ENCODE measurements around the gene ZNF181.

ZNF181 gene

DNA sequence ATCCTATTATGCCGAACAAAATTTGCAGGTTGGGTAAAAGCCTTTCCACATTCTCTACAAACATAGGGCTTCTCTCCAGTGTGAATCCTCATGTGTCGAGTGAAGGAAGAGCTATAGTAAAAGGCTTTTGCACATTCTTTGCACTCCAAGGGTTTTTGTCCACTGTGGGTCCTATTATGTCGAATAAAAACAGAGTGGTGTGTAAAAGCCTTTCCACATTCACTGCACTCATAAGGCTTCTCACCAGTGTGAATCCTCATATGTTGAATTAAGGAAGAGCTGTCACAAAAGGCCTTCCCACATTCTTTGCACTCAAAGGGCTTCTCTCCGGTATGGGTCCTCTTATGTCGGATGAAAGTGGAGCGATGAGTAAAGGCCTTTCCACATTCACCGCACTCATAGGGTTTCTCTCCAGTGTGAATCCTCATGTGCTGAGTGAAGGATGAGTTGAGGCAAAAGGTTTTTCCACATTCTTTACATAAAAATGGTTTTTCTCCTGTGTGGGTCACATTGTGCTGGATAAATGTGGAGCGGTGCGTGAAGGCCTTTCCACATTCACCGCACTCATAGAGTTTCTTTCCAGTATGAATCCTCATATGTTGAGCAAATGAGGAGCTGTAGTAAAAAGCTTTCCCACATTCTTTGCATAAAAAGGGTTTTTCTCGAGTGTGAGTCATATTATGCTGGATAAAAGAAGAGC lies 25.3 kb downstream of the ZNF181 start:
- DNase-seq, result no peak

DNA sequence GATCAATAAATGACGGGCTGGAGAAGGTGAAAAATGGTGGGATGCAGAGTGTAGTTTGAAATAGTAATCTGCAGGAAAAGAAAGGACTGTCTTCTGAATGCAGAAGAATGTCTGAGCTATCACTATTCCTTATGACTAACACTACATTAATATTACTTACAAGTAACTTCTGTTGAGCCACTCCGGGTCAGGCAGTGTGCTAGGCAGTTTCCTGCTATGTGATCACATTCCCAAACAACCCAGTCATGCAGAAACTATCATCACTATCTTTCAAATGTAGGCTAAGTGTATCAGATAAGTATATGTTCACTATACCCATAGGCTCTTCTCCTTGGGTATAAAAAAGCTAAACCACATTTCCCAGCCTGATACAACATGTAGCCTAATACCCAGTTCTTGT lies 32.3 kb downstream of the ZNF181 start:
- no peak for DNase-seq

DNA sequence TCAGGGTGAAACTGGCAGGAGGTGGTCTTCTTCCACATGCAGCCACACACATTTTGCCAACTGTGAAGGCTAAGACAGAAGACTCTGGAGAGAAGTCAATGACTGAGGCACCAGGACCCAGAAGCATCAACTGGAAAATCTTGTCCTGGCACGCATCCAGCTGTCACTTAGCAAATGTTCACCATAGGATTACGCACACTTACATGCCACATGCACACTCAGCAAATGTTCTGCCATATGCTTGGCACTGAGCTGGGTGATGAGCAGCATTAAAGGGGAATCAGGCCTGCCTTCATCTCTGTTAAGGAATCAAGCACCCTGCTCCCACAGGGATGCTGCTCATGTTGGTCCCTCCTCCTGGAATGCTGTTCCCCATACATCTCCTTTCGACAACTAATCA lies 33.9 kb downstream of the ZNF181 start:
- DNase-seq, result no peak

GRCh38 chr19:34772697-34773554 lies 38.9 kb downstream of the ZNF181 start, which contains the start of gene ZNF599:
Gene ZNF599, minus strand, starts transcription at chr19:34773215. Its CDS starts 374 bp downstream, at chr19:34772841.
- peak; percentile 78 for DNase-seq

- DNase-seq, result no peak
Measured at GRCh38 chr19:34773555-34773864, 39.5 kb downstream of the ZNF181 start.

- DNase-seq, result no peak
Measured at GRCh38 chr19:34774857-34775256, 40.8 kb downstream of the ZNF181 start.

- no peak for DNase-seq
Measured at GRCh38 chr19:34778342-34778741, 44.3 kb downstream of the ZNF181 start.

DNA sequence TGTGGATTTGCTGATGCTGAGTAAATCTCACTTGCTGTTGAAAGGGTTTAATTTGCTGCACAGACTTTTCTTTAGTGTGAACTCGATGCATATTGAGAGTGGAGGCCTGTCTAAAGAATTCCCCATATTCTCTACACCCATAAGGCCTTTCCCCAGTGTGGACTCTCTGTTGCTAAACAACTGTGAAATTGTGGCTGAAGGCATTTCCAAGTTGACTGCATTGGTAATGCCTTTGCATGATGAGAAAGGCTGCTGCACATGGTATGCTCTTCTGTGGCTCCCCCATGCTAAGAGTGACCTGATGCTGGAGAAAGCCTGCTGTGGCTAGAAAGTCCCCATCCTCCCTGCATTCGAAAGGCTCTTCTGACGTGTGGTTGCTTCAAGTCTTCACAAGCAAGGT lies 45.6 kb downstream of the ZNF181 start:
- DNase-seq, result no peak

GRCh38 chr19:34786236-34786635 lies 52.2 kb downstream of the ZNF181 start:
- DNase-seq, result no peak

DNA sequence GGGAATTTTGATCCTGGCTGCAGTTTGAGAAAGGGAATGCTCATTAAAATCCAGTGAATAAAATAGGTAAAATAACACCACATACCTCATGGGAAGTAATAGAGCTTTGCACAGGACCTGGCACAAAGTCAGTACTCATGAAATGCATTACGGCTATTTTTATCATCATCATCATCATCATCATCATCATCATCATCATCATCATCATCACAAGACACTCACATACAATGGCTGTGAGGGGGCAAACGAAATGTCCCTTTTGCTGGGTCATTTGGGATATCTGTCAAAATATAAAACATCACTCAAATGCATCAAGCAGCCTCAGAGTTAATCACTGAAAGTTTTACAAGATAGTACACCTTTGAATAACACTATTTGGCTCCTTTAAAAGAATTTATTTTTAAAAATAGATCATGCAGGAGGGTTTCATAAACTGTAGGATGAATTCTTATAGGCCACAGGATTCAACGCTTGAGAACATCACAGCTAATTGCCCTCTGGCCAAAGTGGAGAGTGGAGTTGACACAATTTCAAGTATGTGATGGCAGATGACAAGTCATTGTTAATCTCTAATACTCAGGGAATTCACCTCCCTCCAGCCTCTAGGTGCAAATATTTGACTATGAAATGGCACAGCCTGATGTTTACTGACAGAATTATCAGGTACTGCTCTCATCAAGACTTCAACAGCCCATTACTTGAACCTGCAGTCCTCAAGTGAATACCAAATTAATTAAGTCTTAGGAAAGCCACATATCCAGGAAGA lies 53.2 kb downstream of the ZNF181 start:
- no peak for DNase-seq

GRCh38 chr19:34788074-34788473 lies 54.0 kb downstream of the ZNF181 start:
- DNase-seq, result no peak

DNA sequence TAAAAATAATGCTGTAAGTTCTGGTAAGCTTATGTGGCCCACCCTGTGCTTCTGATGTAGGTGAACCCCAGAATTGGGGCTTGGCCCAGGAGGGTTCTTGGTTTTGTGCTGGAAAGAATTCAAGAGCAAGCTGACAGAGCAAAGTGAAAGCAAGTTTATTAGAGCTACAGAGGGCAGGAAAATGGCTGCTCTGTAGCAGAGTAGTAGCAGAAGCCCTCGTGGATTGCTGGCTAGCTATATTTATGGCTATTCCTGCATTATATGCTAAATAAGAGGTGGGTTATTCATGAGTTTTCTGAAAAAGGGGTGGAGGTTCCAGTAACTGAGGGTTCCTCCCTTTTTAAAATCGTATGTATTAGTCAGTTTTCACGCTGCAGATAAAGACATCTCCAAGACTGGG lies 59.5 kb downstream of the ZNF181 start:
- DNase-seq, result no peak

DNA sequence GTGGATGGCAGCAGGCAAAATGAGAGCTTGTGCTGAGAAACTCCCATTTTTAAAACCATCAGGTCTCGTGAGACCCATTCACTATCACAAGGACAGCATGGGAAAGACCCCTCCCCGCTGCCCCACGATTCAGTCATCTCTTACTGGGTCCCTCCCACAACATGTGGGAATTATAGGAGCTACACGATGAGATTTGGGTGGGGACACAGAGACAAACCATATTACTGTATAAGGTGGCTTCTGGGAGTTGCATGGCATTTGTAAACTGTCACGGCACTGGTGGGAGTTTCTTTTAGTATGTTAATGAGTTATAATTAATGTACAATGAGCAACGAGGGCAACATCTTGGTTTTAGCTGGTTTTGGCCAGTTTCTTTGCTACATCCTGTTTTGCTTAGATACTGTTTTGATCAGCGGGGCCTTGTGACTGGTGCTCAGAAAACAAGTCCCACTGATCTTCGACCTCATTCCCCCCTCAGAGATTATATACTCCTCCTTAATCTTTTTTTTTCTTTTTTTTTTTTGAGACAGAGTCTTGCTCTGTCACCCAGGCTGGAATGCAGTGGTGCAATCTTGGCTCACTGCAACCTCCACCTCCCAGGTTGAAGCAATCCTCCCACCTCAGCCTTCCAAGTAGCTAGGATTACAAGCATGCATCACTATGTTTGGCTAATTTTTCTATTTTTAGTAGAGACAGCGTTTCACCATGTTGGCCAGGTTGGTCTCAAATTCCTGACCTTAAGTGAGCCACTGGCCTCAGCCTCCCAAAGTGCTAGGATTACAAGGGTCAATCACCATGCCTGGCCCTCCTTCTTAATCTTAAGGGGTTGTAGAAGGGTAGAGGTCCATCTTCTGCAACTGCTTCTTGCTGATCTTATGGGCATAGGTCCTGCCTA lies 60.3 kb downstream of the ZNF181 start:
- DNase-seq, result no peak
